OCI-LY3 (cell line): Measurements from ENCODE around the gene PMAIP1.

Experiments used
- H2AFZ ChIP-seq: fragments of 200-600, 300-600 bp; shearing (Covaris generic); 2 replicates; pipeline ENCODE4 v1.6.0; 2014; ENCODE audit warnings: antibody characterized with exemption, low read depth, low read length
- H3K27ac ChIP-seq: fragments of 200-600, 300-600 bp; sonication (generic); 2 replicates; pipeline ENCODE4 v1.5.1; 2014; ENCODE audit warnings: mild to moderate bottlenecking, low read length, moderate library complexity, mixed read lengths
- H3K27me3 ChIP-seq: fragments of 200-600, 300-600 bp; sonication (generic); 2 replicates; pipeline ENCODE4 v1.6.1; 2014; ENCODE audit warnings: low read depth, low read length, mixed read lengths
- H3K36me3 ChIP-seq: fragments of 200-600, 300-600 bp; sonication (generic); replicated peaks from 2 replicates; pipeline ENCODE3; 2014; ENCODE audit warnings: low read depth, low read length, mixed read lengths
- H3K4me1 ChIP-seq: fragments of 300-600, 200-600 bp; sonication (generic); 2 replicates; pipeline ENCODE4 v1.6.1; 2014; ENCODE audit warnings: low read length, mixed read lengths
- H3K4me2 ChIP-seq: fragments of 200-600, 300-600 bp; sonication (generic); 2 replicates; pipeline ENCODE4 v1.6.1; 2014; ENCODE audit warnings: low read length, mixed read lengths
- H3K4me3 ChIP-seq: fragments of 300-600, 200-600 bp; sonication (generic); 2 replicates; pipeline ENCODE4 v1.5.1; 2014; ENCODE audit warnings: antibody characterized with exemption, mild to moderate bottlenecking, low read length, moderate library complexity
- H3K79me2 ChIP-seq: fragments of 300-600, 200-600 bp; shearing (Covaris generic); 2 replicates; pipeline ENCODE4 v1.6.1; 2014; ENCODE audit warnings: mild to moderate bottlenecking, low read length, mixed read lengths
- H3K9ac ChIP-seq: fragments of 300-600, 200-600 bp; shearing (Covaris generic); 2 replicates; pipeline ENCODE4 v1.6.0; 2014; ENCODE audit warnings: mild to moderate bottlenecking, low read length, moderate library complexity
- H3K9me3 ChIP-seq: fragments of 200-600, 300-600 bp; shearing (Covaris generic); 2 replicates; pipeline ENCODE4 v1.6.1; 2014; ENCODE audit warnings: low read length, mixed read lengths; ENCODE audit not compliant: insufficient read depth
- H4K20me1 ChIP-seq: fragments of 200-600, 300-600 bp; sonication (generic); 2 replicates; pipeline ENCODE4 v1.6.1; 2016; ENCODE audit warnings: low read length, mixed read lengths; ENCODE audit not compliant: insufficient read depth
- EZH2phosphoT487 ChIP-seq: fragments of 200-600 bp; shearing (Covaris generic); IDR thresholded peaks from 2 replicates; pipeline ENCODE4 v1.6.1; 2018; ENCODE audit warnings: antibody characterized with exemption, mixed run types, low read depth
- TF ChIP-seq, protein P1 (sequence below): fragments of 200-600, 300-600 bp; sonication (generic); IDR thresholded peaks from 2 replicates; pipeline ENCODE4 v1.5.1; 2014; ENCODE audit warnings: antibody characterized with exemption, low read length, low read depth

PMAIP1 gene

GRCh38 chr18:59902993-59903610 lies 3.3 kb downstream of the PMAIP1 start:
- peak overlapping the region; percentile 79 for H3K4me3 ChIP-seq
- H3K9ac ChIP-seq, result peak overlapping the region; percentile 92
- H3K36me3 ChIP-seq, result peaks cover 42% of the 10 kb centered on the region
- H3K9me3 ChIP-seq, result no peaks in the 10 kb centered on the region
- TF ChIP-seq EZH2phosphoT487, result no peak
- TF ChIP-seq, protein P1, sequence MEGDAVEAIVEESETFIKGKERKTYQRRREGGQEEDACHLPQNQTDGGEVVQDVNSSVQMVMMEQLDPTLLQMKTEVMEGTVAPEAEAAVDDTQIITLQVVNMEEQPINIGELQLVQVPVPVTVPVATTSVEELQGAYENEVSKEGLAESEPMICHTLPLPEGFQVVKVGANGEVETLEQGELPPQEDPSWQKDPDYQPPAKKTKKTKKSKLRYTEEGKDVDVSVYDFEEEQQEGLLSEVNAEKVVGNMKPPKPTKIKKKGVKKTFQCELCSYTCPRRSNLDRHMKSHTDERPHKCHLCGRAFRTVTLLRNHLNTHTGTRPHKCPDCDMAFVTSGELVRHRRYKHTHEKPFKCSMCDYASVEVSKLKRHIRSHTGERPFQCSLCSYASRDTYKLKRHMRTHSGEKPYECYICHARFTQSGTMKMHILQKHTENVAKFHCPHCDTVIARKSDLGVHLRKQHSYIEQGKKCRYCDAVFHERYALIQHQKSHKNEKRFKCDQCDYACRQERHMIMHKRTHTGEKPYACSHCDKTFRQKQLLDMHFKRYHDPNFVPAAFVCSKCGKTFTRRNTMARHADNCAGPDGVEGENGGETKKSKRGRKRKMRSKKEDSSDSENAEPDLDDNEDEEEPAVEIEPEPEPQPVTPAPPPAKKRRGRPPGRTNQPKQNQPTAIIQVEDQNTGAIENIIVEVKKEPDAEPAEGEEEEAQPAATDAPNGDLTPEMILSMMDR, result no peak
- peak overlapping the region; percentile 86 for H3K27ac ChIP-seq
- peaks cover 69% of the 10 kb centered on the region for H3K4me1 ChIP-seq
- H3K79me2 ChIP-seq, result peaks cover 80% of the 10 kb centered on the region
- H2AFZ ChIP-seq, result no peak overlapping the region
- peaks cover 44% of the 10 kb centered on the region for H4K20me1 ChIP-seq
- H3K4me2 ChIP-seq, result peak overlapping the region; percentile 88
- no peaks in the 10 kb centered on the region for H3K27me3 ChIP-seq

- H3K9ac ChIP-seq, result peak overlapping the region; percentile 92
- H3K4me3 ChIP-seq, result peak overlapping the region; percentile 79
- H3K27me3 ChIP-seq, result no peaks in the 10 kb centered on the region
- no peaks in the 10 kb centered on the region for H3K9me3 ChIP-seq
- H2AFZ ChIP-seq, result no peak overlapping the region
- peak overlapping the region; percentile 86 for H3K27ac ChIP-seq
- H3K79me2 ChIP-seq, result peaks cover 70% of the 10 kb centered on the region
- H3K36me3 ChIP-seq, result peaks cover 38% of the 10 kb centered on the region
- peaks cover 44% of the 10 kb centered on the region for H4K20me1 ChIP-seq
- TF ChIP-seq EZH2phosphoT487, result no peak
- TF ChIP-seq, protein P1, result no peak
- H3K4me1 ChIP-seq, result peaks cover 71% of the 10 kb centered on the region
- H3K4me2 ChIP-seq, result peak overlapping the region; percentile 88
Measured at GRCh38 chr18:59904011-59904601, 4.3 kb downstream of the PMAIP1 start.

- peaks cover 80% of the 10 kb centered on the region for H3K4me1 ChIP-seq
- H4K20me1 ChIP-seq, result peaks cover 44% of the 10 kb centered on the region
- TF ChIP-seq EZH2phosphoT487, result no peak
- TF ChIP-seq, protein P1, result no peak
- H2AFZ ChIP-seq, result no peak overlapping the region
- H3K27me3 ChIP-seq, result no peaks in the 10 kb centered on the region
- H3K27ac ChIP-seq, result peak overlapping the region; percentile 86
- peak overlapping the region; percentile 59 for H3K4me3 ChIP-seq
- H3K4me2 ChIP-seq, result peak overlapping the region; percentile 88
- peak overlapping the region; percentile 55 for H3K9ac ChIP-seq
- peaks cover 35% of the 10 kb centered on the region for H3K36me3 ChIP-seq
- H3K79me2 ChIP-seq, result peaks cover 56% of the 10 kb centered on the region
- H3K9me3 ChIP-seq, result no peaks in the 10 kb centered on the region
Measured at GRCh38 chr18:59905686-59906091, 5.9 kb downstream of the PMAIP1 start.

DNA sequence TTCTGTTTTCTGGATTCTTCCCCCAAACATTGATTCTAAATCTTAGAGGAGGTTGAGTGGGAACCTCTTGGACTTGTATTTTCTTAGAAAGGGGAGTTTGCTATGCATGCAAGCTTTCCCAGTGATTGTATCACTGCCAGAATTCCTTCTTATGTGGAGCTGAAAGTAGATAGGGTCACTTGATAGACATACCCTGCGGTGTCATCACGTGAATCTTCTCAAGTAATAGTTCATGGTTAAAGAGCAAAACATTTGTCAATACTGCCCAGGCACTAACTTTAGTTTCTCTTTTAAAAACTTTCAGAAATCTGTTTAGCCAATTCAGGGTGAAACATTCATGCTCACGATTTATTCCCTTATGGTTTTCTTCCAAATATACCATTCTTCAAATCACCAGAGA lies 6.4 kb downstream of the PMAIP1 start:
- H4K20me1 ChIP-seq, result peaks cover 40% of the 10 kb centered on the region
- peak overlapping the region; percentile 59 for H3K4me3 ChIP-seq
- no peaks in the 10 kb centered on the region for H3K27me3 ChIP-seq
- peak overlapping the region; percentile 55 for H3K9ac ChIP-seq
- H3K4me2 ChIP-seq, result peak overlapping the region; percentile 88
- TF ChIP-seq, protein P1, result no peak
- no peak for TF ChIP-seq EZH2phosphoT487
- H3K36me3 ChIP-seq, result peaks cover 30% of the 10 kb centered on the region
- peaks cover 85% of the 10 kb centered on the region for H3K4me1 ChIP-seq
- H3K9me3 ChIP-seq, result no peaks in the 10 kb centered on the region
- peaks cover 51% of the 10 kb centered on the region for H3K79me2 ChIP-seq
- H3K27ac ChIP-seq, result peak overlapping the region; percentile 86
- H2AFZ ChIP-seq, result no peak overlapping the region
